Stomach (tissue), 4 donors: ENCODE data around the gene TMX4.

ENCODE experiments used
- CTCF ChIP-seq, 7 experiments: fragments of 450-650 bp in 4 of 7; fragments of 200-600 bp in 3 of 7; sonication (generic) in 3 of 7; IDR thresholded peaks; one replicate each; pipeline ENCODE4 v1.5.1; 2016 to 2019; ENCODE audit warnings: antibody characterized with exemption in 7 of 7, control low read depth in 2 of 7, mild to moderate bottlenecking in 1 of 7
- EP300 ChIP-seq: sonication (generic); formaldehyde crosslinking; IDR thresholded peaks from one replicate; pipeline ENCODE4 v1.6.1; 2017; ENCODE audit warnings: antibody characterized with exemption
- POLR2A ChIP-seq, 4 donors: fragments of 450-650 bp; IDR thresholded peaks; one replicate each; pipeline ENCODE4 v1.6.1; 2016; ENCODE audit warnings: antibody characterized with exemption in 4 of 4, control low read depth in 2 of 4, mild to moderate bottlenecking in 1 of 4, moderate library complexity in 1 of 4
- POLR2AphosphoS5 ChIP-seq, 3 donors: sonication (generic); formaldehyde crosslinking; IDR thresholded peaks; one replicate each; pipeline ENCODE4 v1.6.1; 2016; ENCODE audit warnings: antibody characterized with exemption in 3 of 3

- no peak for TF ChIP-seq POLR2A (IDR thresholded peaks at IDR 0.05)
- TF ChIP-seq CTCF (IDR thresholded peaks at IDR 0.05), result no peak
- no peak for TF ChIP-seq EP300
- TF ChIP-seq POLR2AphosphoS5 (IDR thresholded peaks at IDR 0.05), result no peak
Measured at GRCh38 chr20:7930343-7930742, 89.2 kb downstream of the TMX4 start.
